HuH-7.5 (cell line): ENCODE results near the gene CASP14.
"Not testable (repeated sequence)": the region's sequence is repeated elsewhere in the genome, so short reads cannot be mapped to it uniquely, and the experiment has no call there.

Source experiments
- DNase-seq: peaks from one replicate; pipeline ENCODE4 v3.0.0; 2011; ENCODE audit warnings: low spot score

The CASP14 gene

GRCh38 chr19:15048885-15049541 is at the start of gene CASP14:
TSS of gene CASP14 (plus strand) at chr19:15049480. CDS start at chr19:15052252, 2,772 bp downstream.
- DNase-seq: no peak

DNA sequence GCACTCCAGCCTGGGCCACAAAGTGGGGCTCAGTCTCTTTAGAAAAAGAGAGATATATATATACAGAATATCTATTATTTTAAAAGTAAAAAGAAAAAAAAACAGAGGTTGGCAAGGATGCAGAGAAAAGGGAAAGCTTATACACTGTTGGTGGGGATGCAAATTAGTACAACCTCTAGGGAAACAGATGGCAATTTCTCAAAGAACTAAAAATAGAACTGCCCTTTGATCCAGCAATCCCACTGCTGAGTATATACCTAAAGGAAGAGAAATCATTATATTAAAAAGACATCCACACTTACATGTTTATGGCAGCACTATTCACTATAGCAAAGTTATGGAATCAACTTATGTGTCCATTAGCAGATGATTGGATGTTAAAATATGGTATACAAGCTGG is 41.0 kb upstream of the CASP14 start:
- DNase-seq: no peak

DNA sequence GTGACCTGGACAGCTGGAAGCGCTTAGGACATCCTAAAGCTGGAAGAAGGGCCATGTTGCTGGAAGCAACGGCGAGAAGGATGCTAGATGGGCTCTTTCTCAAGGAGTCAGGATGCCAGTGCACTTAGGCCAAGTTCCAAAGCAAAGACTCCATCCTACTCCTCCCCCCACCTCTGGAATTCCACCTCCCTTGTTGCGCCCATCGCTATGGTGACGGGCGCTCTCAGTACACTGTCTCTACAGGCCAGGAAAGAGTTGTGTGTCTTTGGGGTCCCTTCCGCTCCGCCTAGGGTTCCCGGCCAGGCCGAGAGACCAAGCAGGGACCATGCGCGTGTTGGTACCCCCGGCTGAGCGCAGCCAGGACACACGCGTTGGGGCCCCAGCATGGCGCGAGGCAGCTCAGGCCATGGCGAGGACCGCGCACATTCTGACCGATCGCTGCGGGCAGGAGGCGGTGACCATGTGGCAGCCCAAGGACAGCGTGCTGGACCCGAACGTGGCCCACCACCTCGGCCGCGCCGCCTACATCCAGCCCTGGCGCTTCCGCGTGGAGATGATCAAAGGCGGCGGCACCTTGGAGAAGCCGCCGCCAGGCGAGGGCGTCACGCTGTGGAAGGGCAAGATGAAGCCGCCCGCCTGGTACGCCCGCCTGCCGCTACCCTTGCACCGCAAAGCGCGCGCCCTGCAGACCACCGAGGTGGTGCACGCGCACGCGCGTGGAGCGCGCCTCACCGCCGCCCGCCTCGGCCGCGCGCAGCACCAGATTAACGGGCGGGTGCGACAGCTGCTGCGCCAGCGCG is 38.6 kb upstream of the CASP14 start:
- no peak for DNase-seq

DNA sequence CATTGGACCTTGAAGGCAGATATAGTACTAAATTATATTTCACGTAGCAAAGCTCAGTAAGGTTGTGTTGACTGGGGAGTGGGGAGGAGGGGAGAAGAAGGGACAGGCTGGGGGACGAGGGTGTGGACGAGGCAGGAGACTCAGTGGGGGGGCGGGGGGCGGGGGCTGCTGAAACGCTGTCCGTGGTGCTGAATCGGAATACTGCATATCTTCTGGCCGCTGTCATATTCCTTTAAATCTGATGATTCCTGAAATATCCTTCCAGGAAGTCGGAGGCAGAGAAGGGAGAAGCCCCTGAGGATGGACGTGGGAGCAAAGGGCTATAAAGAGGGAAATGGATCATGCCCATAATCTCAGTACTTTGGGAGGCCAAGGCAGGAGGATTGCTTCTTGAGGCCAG is 34.7 kb upstream of the CASP14 start:
- DNase-seq: no peak

- peak; percentile 51 for DNase-seq
Measured at GRCh38 chr19:15015946-15016542, 33.2 kb upstream of the CASP14 start.

DNA sequence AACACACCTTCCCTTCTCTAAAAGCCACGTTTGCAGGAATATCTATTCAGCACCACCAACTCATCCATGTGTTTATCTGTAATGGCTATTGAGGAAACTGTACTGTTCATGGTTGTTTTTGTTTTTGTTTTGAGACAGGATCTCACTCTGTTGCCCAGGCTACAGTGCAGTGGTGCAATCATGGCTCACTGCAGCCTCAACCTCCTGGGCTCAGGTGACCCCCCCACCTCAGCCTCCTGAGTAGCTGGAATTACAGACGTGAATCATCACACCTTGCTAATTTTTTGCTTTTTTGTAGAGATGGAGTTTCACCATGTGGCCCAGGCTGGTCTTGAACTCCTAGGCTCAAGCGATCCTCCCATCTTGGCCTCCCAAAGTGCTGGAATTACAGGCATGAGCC is 30.4 kb upstream of the CASP14 start:
- DNase-seq: not testable (repeated sequence)

DNA sequence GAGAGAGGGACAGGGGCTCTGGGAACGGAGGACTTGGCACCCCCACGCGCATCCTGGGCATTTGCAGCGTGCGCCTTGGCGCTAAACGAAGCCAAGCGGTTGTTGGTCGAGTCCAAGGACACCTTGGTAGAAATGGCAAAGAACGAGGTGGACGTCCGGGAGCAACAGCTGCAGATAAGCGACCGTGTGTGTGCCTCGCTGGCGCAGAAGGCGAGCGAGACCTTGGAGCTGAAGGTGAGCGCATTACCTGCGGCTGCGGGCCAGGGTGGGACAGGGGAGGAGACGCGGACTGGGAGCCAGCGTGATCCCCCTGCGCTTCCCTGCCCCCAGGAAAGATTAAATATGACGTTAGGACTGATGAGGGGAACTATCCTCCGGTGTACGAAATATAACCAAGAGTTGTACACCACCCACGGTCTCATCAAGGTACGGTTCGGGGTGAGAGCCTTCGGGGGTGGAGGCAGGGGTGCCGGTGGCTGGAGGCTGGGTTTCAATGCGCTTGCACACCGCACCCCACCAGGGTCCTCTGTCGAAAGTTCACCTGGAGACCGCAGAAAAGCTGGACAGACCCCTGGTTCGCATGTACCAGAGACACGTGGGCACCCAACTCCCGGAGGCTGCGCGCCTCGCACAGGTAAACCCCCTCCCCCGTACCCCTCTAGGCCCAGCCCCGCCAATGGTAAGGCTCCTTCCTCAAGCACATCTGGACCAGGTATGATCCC is 27.8 kb upstream of the CASP14 start:
- DNase-seq: no peak

DNA sequence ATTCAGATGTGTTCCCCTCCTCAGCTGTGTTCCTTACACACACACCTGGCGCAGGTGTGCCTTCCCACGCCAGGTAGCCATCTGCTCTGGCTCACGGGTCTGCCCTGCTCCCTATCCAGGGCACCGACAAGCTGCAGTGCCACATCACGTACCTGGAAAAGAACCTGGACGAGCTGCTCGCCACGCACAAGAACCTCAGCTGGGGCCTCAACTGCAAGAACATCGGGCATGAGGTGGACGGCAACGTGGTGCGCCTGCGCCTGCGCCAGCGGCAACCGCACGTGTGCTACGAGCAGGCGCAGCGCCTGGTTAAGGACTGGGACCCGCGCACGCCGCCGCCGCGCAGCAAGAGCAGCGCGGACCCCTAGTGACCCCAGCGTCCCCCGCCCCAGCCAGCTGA is 26.5 kb upstream of the CASP14 start:
- no peak for DNase-seq

GRCh38 chr19:15025217-15025616 is 24.1 kb upstream of the CASP14 start:
- DNase-seq: no peak

DNA sequence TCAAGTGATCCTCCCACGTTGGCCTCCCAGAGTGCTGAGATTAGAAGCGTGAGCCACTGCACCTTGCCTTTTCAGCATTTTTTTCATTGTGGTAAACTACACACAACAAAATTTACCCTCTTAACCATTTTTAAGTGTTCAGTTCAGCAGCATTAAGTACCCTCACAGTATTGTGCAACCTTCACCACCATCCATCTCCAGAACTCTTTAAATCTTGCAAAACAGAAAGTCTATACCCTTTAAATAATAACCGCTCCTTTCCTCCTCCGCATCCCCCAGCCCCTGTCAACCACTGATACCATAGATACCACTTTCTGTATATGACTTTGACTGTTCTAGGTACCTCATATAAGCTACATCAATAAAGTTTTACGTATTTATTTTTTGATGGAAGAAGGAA is 20.8 kb upstream of the CASP14 start:
- DNase-seq: no peak

- no peak for DNase-seq
Measured at GRCh38 chr19:15031675-15032074, 17.6 kb upstream of the CASP14 start.

GRCh38 chr19:15035795-15036311 is 13.4 kb upstream of the CASP14 start:
- DNase-seq: no peak

DNA sequence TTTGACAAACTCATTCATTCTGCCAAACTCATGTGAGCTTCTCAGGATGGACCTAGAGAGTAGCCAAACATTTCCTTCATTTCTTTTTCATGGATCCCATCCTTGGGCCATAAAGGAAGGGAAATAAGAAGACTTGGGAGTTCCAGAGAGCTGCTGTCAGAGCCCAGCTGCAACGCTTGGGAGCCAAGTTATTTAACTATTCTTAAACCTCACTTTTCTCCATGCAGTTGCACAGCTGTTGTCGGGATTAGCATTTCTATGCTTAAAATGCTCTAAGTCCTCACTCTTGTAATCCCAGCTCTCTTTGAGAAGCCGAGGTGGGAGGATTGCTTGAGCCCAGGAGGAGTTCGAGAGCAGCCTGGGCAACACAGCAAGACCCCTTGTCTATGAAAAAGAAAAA is 11.7 kb upstream of the CASP14 start:
- DNase-seq: no peak

DNA sequence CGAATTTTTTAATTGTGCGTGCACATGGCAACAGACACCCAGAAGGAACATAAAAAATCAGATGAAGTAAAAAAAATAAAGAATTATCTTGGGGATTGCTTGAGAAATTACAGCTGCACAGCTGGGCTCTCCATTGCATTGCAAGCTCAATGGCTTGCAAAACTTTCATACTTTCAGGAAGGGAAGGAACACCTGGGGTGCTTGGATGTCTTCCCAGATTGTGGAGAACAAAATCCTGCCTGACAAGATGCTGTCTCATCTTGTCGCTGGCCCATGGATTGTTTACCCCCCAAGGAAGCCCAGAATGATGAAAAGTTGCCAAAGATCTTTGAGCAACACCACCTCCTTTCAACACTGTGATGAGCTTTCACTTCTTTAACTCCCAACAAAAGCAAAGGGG is 11.0 kb upstream of the CASP14 start:
- DNase-seq: no peak

- no peak for DNase-seq
Measured at GRCh38 chr19:15042003-15042402, 7.3 kb upstream of the CASP14 start.

DNA sequence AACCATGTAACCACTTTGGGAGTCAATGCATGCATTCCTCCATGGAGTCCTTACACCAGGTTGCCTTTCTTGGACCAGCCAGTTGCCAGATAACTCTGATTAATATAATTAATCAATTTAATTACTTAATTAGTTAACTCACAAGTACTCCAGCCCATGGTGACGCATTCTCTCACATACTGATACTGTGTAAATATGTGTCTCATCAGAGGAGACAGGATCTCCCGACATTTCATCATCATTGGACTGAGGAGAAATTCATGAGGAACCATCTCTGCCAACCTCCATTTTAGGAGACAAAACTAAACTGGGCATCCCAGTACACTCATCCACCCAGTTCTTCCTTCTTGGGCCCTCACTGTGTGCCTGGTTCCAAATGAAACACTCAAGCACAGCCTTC is 6.5 kb upstream of the CASP14 start:
- DNase-seq: no peak

DNA sequence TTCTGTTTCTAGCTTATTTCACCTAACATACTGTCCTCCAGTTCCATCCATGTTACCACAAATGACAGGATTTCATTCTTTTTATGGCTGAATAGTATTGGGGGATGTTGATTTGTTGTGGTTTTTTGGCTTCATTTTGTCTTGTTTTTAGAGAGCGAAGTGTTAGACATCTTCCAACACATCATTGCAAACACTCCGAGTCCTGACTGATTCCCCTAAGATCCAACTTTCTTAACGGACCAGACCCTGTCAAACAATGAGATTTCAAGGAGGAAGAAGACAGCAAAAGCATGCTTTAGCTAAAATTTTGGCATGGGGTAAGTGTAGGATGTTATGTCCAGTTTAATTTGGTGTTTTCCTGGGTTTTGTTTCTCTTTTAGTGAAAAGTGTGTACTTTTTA is 3.8 kb upstream of the CASP14 start:
- DNase-seq: no peak

DNA sequence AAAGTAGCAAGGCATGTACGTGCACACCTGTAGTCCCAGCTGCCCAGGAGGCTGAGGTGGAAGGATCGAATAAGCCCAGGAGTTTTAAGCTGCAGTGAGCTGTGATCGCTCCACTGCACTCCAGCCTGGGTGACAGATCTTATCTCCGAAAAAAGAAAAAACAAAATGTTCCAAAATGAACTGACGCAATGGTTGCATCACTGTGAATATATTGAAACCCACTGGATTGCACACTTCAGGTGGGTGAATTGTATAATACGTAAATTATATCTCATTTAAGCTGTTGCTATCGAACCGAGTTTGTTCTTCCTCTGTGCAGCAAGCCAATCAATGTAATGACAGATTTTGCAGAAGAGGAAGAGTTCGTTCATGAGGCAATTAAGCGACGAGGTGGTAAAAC is 1.6 kb upstream of the CASP14 start:
- no peak for DNase-seq

DNA sequence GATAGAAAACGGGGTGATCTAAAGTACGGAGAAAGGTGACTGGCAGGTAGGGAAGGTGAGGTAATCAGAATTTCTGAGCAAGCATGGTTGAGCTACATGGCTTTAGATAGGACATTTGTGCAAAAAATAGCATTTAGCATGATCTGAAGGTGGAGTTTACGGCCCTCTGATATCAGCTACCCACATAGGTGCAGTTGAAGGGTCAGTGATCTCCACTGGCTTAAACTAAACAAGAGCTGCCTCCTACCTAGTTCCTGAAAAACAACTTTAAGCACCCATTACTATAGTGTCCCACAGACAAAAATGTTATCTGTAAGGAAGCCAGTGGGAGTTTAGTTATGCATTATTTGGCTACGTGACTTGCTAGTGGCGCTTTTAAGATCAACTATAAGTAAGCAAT is 1.2 kb upstream of the CASP14 start:
- no peak for DNase-seq

DNA sequence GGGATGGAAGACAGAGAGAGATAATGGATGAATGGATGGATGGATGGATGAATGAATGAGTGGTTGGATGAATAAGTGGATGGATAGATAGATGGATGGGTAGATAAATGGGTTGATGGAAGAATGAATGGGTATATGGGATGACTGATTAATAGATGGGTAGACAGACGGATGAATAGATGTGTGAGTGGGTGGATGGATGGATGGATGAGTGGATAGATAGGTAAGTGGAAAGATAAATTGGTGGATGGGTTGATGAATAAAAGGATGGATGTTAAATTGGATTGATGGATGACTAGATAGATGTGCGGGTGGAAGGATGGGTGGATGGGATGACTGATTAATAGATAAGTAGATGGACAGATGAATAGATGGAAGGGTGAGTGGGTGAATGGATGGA is 1.4 kb downstream of the CASP14 start:
- DNase-seq: no peak

DNA sequence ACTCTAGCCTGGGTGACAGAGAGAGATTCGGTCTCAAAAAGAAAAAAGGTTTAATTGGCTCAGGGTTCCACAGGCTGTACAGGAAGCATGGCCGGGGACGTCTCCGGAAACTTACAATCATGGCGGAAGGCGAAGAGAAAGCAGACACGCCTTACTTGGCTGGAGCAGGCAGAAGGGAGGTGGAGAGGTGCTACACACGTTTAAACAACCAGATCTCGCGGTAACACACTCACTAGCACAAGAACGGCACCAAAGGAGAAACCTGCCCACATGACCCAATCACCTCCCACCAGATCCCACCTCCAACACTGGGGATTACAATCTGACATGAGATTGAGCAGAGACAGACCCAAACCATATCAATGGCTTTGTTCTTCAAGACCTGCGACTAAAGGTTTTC is 12.8 kb downstream of the CASP14 start:
- no peak for DNase-seq

- DNase-seq: not testable (repeated sequence)
Measured at GRCh38 chr19:15070386-15070785, 21.1 kb downstream of the CASP14 start.
